HEK293 (cell line): ENCODE measurements around the gene MYO1D.

ENCODE experiments used
- RBAK ChIP-seq: fragments of 450-650 bp; formaldehyde crosslinking; IDR thresholded peaks from 2 replicates; pipeline ENCODE4 v1.5.1; 2016; ENCODE audit warnings: missing biosample characterization, missing genetic modification characterization
- SP2 ChIP-seq: fragments of 450-650 bp; formaldehyde crosslinking; IDR thresholded peaks from 2 replicates; pipeline ENCODE4 v1.5.1; 2016; ENCODE audit warnings: missing biosample characterization, missing genetic modification characterization
- ZFP37 ChIP-seq: fragments of 450-650 bp; formaldehyde crosslinking; IDR thresholded peaks from 2 replicates; pipeline ENCODE4 v1.5.1; 2016; ENCODE audit warnings: missing biosample characterization, missing genetic modification characterization
- ZNF174 ChIP-seq: fragments of 450-650 bp; formaldehyde crosslinking; IDR thresholded peaks from 2 replicates; pipeline ENCODE4 v1.5.0; 2017; ENCODE audit warnings: missing biosample characterization, mild to moderate bottlenecking, missing genetic modification characterization
- ZNF302 ChIP-seq: fragments of 450-650 bp; formaldehyde crosslinking; IDR thresholded peaks from 2 replicates; pipeline ENCODE4 v1.5.1; 2016; ENCODE audit warnings: missing biosample characterization, missing genetic modification characterization, low read depth
- ZNF560 ChIP-seq: fragments of 450-650 bp; formaldehyde crosslinking; IDR thresholded peaks from 2 replicates; pipeline ENCODE4 v1.5.1; 2017; ENCODE audit warnings: missing biosample characterization, missing genetic modification characterization, borderline replicate concordance
- ZNF610 ChIP-seq: fragments of 450-650 bp; formaldehyde crosslinking; IDR thresholded peaks from 2 replicates; pipeline ENCODE4 v1.5.1; 2016; ENCODE audit warnings: missing biosample characterization, missing genetic modification characterization, borderline replicate concordance
- TF ChIP-seq, protein P1 (sequence below): fragments of 450-650 bp; formaldehyde crosslinking; IDR thresholded peaks from 2 replicates; pipeline ENCODE4 v1.5.1; 2016; ENCODE audit warnings: missing biosample characterization, missing genetic modification characterization
- TF ChIP-seq, protein P2 (sequence below): fragments of 450-650 bp; formaldehyde crosslinking; IDR thresholded peaks from 2 replicates; pipeline ENCODE4 v1.5.1; 2016; ENCODE audit warnings: missing biosample characterization, missing genetic modification characterization

DNA sequence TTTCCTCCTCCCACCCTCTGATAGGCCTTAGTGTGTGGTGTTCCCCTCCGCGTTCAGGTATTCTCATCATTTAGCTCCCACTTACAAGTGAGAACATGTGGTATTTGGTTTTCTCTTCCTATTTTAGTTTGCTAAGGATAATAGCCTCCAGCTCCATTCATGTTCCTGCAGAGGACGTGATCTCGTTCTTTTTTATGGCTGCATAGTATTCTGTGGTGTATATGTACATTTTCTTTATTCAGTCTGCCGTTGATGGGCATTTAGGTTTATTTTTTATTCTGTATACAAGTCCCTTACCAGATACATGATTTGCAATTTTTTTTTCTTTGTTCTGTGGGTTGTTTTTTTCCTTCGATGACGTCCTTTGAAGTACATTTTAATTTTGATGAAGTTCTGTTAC is 409.0 kb downstream of the MYO1D start:
- TF ChIP-seq ZNF560 (tag by site-specific recombination) (no peak), RBAK (tag by site-specific recombination) (no peak), ZNF174 (tag by site-specific recombination) (no peak), ZFP37 (tag by site-specific recombination) (no peak), ZNF302 (tag by site-specific recombination) (no peak), SP2 (tag by site-specific recombination) (no peak), ZNF610 (tag by site-specific recombination) (no peak)
- TF ChIP-seq, protein P1, sequence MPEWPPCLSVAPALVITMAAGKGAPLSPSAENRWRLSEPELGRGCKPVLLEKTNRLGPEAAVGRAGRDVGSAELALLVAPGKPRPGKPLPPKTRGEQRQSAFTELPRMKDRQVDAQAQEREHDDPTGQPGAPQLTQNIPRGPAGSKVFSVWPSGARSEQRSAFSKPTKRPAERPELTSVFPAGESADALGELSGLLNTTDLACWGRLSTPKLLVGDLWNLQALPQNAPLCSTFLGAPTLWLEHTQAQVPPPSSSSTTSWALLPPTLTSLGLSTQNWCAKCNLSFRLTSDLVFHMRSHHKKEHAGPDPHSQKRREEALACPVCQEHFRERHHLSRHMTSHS (tag by site-specific recombination), result no peak
- TF ChIP-seq, protein P2, sequence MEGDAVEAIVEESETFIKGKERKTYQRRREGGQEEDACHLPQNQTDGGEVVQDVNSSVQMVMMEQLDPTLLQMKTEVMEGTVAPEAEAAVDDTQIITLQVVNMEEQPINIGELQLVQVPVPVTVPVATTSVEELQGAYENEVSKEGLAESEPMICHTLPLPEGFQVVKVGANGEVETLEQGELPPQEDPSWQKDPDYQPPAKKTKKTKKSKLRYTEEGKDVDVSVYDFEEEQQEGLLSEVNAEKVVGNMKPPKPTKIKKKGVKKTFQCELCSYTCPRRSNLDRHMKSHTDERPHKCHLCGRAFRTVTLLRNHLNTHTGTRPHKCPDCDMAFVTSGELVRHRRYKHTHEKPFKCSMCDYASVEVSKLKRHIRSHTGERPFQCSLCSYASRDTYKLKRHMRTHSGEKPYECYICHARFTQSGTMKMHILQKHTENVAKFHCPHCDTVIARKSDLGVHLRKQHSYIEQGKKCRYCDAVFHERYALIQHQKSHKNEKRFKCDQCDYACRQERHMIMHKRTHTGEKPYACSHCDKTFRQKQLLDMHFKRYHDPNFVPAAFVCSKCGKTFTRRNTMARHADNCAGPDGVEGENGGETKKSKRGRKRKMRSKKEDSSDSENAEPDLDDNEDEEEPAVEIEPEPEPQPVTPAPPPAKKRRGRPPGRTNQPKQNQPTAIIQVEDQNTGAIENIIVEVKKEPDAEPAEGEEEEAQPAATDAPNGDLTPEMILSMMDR (tag by site-specific recombination), result no peak
